ENCODE data around the gene TKFC. TPM values are rescaled to one million over a fixed set of nuclear protein-coding genes. Genes with fewer than 3 reads are reported as not detected.
A peak's percentile ranks its signal among the peaks of the same experiment; 100 is the strongest.

Gene TKFC
- total and polyA plus RNA-seq, 9 of the 15 experiments (the other 6 are each of a cell fraction or from before 2014, with no cell fraction given): 2.0 to 61.7 (median 28.5) TPM

- TF ChIP-seq E2F4 (CRISPR knock-in tag; IDR thresholded peaks at IDR 0.05; ENCODE audit: low read depth) (peak; percentile 80; the same call in 1 of the 2 replicates), NRF1 (conservative IDR thresholded peaks at IDR 0.05 in 1 of 2, IDR thresholded peaks at IDR 0.05 in 1 of 2) (peak; percentile 84 to 87), ZNF584 (CRISPR knock-in tag; IDR thresholded peaks at IDR 0.05; ENCODE audit: low read depth) (no peak), NELFE (IDR thresholded peaks at IDR 0.05; ENCODE audit: insufficient read depth, insufficient read length) (no peak), GTF2B (IDR thresholded peaks at IDR 0.05; ENCODE audit: extremely low read depth, insufficient read length) (peak; percentile 72), RBM17 (IDR thresholded peaks at IDR 0.05; ENCODE audit: borderline replicate concordance, low read depth, low read length) (no peak), ETS1 (conservative IDR thresholded peaks at IDR 0.05; ENCODE audit: control insufficient read depth, low read depth, low read length) (no peak; the same call in 1 of the 2 replicates), EP400 (IDR thresholded peaks at IDR 0.05) (peak; percentile 96), ATF3 (IDR thresholded peaks at IDR 0.05) (no peak), ATF3 (CRISPR knock-in tag; conservative IDR thresholded peaks at IDR 0.05) (no peak), ZBTB40 (IDR thresholded peaks at IDR 0.05) (peak; percentile 95), ZBTB40 (CRISPR knock-in tag; IDR thresholded peaks at IDR 0.05) (no peak)
Measured at GRCh38 chr11:61361741-61362541, 28.9 kb downstream of the TKFC start, which contains the start of the genes CYB561A3 and TMEM138 (continued).

Data from K562 (cell line).